CD14-positive monocyte (primary cell): Measurements from ENCODE around the gene TRIM67. TPM values are rescaled to one million over a fixed set of nuclear protein-coding genes. Genes with fewer than 3 reads are reported as not detected.

Experiments used
- DNase-seq, 3 donors: peaks; one replicate each; pipeline ENCODE4 v3.0.0-alpha.2; 2011 to 2022
- H2AFZ ChIP-seq: 2 replicates; pipeline ENCODE4 v1.6.0; 2012; ENCODE audit warnings: mild to moderate bottlenecking, low read depth, low read length, inconsistent platforms; ENCODE audit not compliant: insufficient read depth, poor library complexity, severe bottlenecking
- H3K27ac ChIP-seq, 2 donors: 1 replicate in 1 of 2; 2 replicates in 1 of 2; pipeline ENCODE4 v1.5.1; 2012 to 2013; ENCODE audit warnings: low read length in 2 of 2, control low read depth in 1 of 2, inconsistent platforms in 1 of 2, low read depth in 1 of 2, mild to moderate bottlenecking in 1 of 2
- H3K27me3 ChIP-seq, 2 donors: one replicate each; pipeline versions ENCODE4 v1.6.0 to v1.6.1; 2011 to 2013; ENCODE audit warnings: low read length in 2 of 2; ENCODE audit not compliant: control insufficient read depth in 2 of 2, insufficient read depth in 2 of 2
- H3K36me3 ChIP-seq, 2 donors: replicated peaks in 1 of 2; 1 replicate in 1 of 2; 2 replicates in 1 of 2; pipeline versions ENCODE4 v1.5.1 to v1.6.1; 2012 to 2013; ENCODE audit warnings: low read length in 2 of 2, control low read depth in 1 of 2, inconsistent platforms in 1 of 2, mild to moderate bottlenecking in 1 of 2; ENCODE audit not compliant: insufficient read depth in 2 of 2, control insufficient read depth in 1 of 2
- H3K4me1 ChIP-seq, 2 donors: 1 replicate in 1 of 2; 2 replicates in 1 of 2; pipeline versions ENCODE4 v1.5.1 to v1.6.1; 2012 to 2013; ENCODE audit warnings: low read length in 2 of 2, control low read depth in 1 of 2, inconsistent platforms in 1 of 2, mild to moderate bottlenecking in 1 of 2, moderate library complexity in 1 of 2; ENCODE audit not compliant: insufficient read depth in 2 of 2, control insufficient read depth in 1 of 2
- H3K4me2 ChIP-seq: replicated peaks from 2 replicates; pipeline ENCODE3; 2012; ENCODE audit warnings: low read length, moderate library complexity, mild to moderate bottlenecking; ENCODE audit not compliant: poor library complexity, severe bottlenecking; ENCODE audit errors: extremely low read depth
- H3K4me3 ChIP-seq, 3 experiments: fragments of 200-600 bp in 1 of 3; sonication (generic) in 1 of 3; replicated peaks in 1 of 3; 1 replicate in 2 of 3; 2 replicates in 1 of 3; pipeline ENCODE4 v1.5.1; 2011 to 2013; ENCODE audit warnings: low read length in 3 of 3, mild to moderate bottlenecking in 3 of 3, control low read depth in 2 of 3, low read depth in 2 of 3, inconsistent platforms in 1 of 3, moderate library complexity in 1 of 3
- H3K79me2 ChIP-seq: 2 replicates; pipeline ENCODE4 v1.6.0; 2012; ENCODE audit warnings: mild to moderate bottlenecking, control low read depth, inconsistent platforms, low read length, moderate library complexity; ENCODE audit not compliant: insufficient read depth
- H3K9ac ChIP-seq: 2 replicates; pipeline ENCODE4 v1.6.0; 2017; ENCODE audit warnings: low read length, mild to moderate bottlenecking; ENCODE audit not compliant: insufficient read depth, poor library complexity, severe bottlenecking
- H3K9me3 ChIP-seq, 2 donors: replicated peaks in 1 of 2; 1 replicate in 1 of 2; 2 replicates in 1 of 2; pipeline versions ENCODE4 v1.5.1 to v1.6.1; 2012 to 2013; ENCODE audit warnings: low read length in 2 of 2, control low read depth in 1 of 2; ENCODE audit not compliant: control insufficient read depth in 1 of 2, insufficient read depth in 1 of 2
- H4K20me1 ChIP-seq: 2 replicates; pipeline ENCODE4 v1.6.0; 2012; ENCODE audit warnings: mild to moderate bottlenecking, low read length, control low read depth, moderate library complexity; ENCODE audit not compliant: insufficient read depth
- H3K27ac Mint-ChIP-seq, 7 donors: one replicate each; pipeline ENCODE4 v1.8.0; 2020; ENCODE audit warnings: mild to moderate bottlenecking in 7 of 7, mixed read lengths in 7 of 7, moderate library complexity in 6 of 7, inconsistent platforms in 2 of 7
- H3K27me3 Mint-ChIP-seq, 3 donors: one replicate each; pipeline ENCODE4 v1.8.0; 2021 to 2022; ENCODE audit warnings: low read depth in 3 of 3, mild to moderate bottlenecking in 3 of 3, mixed read lengths in 3 of 3, moderate library complexity in 3 of 3, inconsistent platforms in 1 of 3
- H3K36me3 Mint-ChIP-seq, 2 donors: one replicate each; pipeline ENCODE4 v1.8.0; 2020; ENCODE audit warnings: mixed read lengths in 2 of 2, inconsistent platforms in 1 of 2, mild to moderate bottlenecking in 1 of 2
- H3K4me1 Mint-ChIP-seq: one replicate; pipeline ENCODE4 v1.8.0; 2020; ENCODE audit warnings: mild to moderate bottlenecking, mixed read lengths
- H3K4me3 Mint-ChIP-seq, 2 donors: one replicate each; pipeline ENCODE4 v1.8.0; 2020; ENCODE audit warnings: mild to moderate bottlenecking in 2 of 2, mixed read lengths in 2 of 2, moderate library complexity in 1 of 2
- H3K9me3 Mint-ChIP-seq, 7 donors: one replicate each; pipeline ENCODE4 v1.8.0; 2020 to 2022; ENCODE audit warnings: mixed read lengths in 7 of 7, mild to moderate bottlenecking in 6 of 7, moderate library complexity in 6 of 7, inconsistent platforms in 2 of 7
- CTCF ChIP-seq: fragments of 200-600 bp; IDR thresholded peaks from one replicate; pipeline ENCODE4 v1.8.0; 2022; ENCODE audit warnings: antibody characterized with exemption, mild to moderate bottlenecking
- WGBS: methylation state at CpG from one replicate; pipeline ENCODE4 v1.1.5; 2013; ENCODE audit warnings: missing lambda C conversion rate; ENCODE audit not compliant: insufficient coverage; 5-methylcytosine and 5-hydroxymethylcytosine counted together
- intact Hi-C, 2 donors: fragments of 100-400 bp; cut with micrococcal nuclease; formaldehyde crosslinking; loops; one replicate each; pipeline versions ENCODE4 v1.15.0 to v1.15.1; 2023
- polyA plus RNA-seq, 3 donors: library from polyadenylated mRNA; depleted of rRNA in 1 of 3; unstranded in 2 of 3; stranded (reverse) in 1 of 3; fragments of 300-500 nt in 2 of 3; fragments of >200 nt in 1 of 3; fragmentation: Illumina TruSeq in 2 of 3; gene quantifications; 1 replicate in 2 of 3; 2 replicates in 1 of 3; pipeline ENCODE4 v1.2.3, GENCODE V29; 2012 to 2021

Gene TRIM67
- polyA plus RNA-seq, 3 donors: not detected

DNA sequence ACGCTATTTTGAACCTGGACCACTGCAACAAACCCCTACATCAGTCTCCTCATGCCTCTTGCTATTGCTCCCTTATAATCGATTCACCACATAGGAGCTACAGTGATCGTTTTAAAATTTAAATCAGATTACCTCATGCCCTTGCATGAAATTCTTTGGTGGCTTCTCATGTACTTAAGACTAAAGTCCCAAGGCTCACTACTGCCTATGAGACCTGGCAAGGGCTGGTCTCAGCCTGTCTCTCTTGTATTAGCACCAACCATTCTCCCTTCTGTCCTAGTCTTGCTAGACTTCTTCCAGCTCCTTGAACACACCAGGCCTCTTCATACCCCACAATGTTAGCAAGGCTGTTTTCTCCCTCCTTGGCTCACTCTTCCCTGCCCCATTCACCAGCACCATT, 72.6 kb downstream of the TRIM67 start:
- peaks cover 0 to 3% of the 10 kb centered on the region in 2 donors for H3K4me1 ChIP-seq
- TF ChIP-seq CTCF: no peak

DNA sequence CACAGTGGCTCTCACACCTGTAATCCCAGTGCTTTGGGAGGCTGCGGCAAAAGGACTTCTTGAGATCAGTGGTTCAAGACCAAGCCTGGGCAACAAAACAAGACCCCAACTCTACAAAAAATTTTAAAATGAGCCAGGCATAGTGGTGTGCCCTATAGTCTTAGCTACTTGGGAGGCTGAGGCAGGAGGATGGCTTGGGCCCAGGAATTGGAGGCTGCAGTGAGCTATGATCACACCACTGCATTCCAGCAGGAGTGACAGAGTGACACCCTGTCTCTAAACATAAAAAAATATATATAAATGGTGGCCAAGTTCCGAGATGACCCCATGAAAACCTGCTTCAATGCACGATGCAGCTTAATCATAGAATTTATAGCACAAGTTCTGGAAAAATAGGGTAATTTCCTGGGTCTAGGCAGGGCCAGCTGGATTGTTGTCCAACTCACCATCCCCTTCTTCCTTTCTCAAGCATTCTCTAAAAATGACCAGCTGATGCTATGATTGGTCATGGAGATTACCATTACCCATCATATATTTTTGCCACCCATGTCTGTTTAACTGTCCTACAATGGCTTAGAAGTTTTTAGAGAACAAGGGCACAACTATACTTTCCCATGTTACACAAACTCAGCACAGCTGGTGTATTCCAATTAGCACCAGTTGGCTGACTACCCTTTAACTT, 73.8 kb downstream of the TRIM67 start:
- Histone ChIP-seq H3K4me1 (peaks cover 9 to 13% of the 10 kb centered on the region in 2 donors), H3K9ac (no peak overlapping the region), H3K27ac (peak overlapping the region in 1 of 2 donors; percentile 4), H3K36me3 (peaks cover 38 to 81% of the 10 kb centered on the region in 2 donors), H3K4me3 (no peak overlapping the region), H3K79me2 (peaks cover 53% of the 10 kb centered on the region), H2AFZ (no peak overlapping the region), H3K4me2 (no peak overlapping the region), H3K27me3 (no peaks in the 10 kb centered on the region), H4K20me1 (peaks cover 12% of the 10 kb centered on the region), H3K9me3 (no peaks in the 10 kb centered on the region)
- peaks cover 36% of the 10 kb centered on the region for H3K4me1 Mint-ChIP-seq
- peaks cover 57 to 65% of the 10 kb centered on the region in 2 donors for H3K36me3 Mint-ChIP-seq
- 100% methylated on average over 1 of the region's 3 CpGs for WGBS
- H3K9me3 Mint-ChIP-seq: no peaks in the 10 kb centered on the region
- no peak for DNase-seq
- no peak overlapping the region for H3K4me3 Mint-ChIP-seq
- TF ChIP-seq CTCF: no peak
- H3K27me3 Mint-ChIP-seq: no peaks in the 10 kb centered on the region
- H3K27ac Mint-ChIP-seq: peak overlapping the region in 1 of 7 donors; percentile 4
- intact Hi-C loops: no loop called here

More for the DNA sequence above, 72.6 kb downstream of the TRIM67 start:
- peak overlapping the region in 3 of 7 donors; percentile 39 to 80 (median 55) for H3K27ac Mint-ChIP-seq
- Histone ChIP-seq H3K9me3 (no peaks in the 10 kb centered on the region), H3K27ac (no peak overlapping the region), H3K36me3 (peaks cover 46 to 93% of the 10 kb centered on the region in 2 donors), H3K27me3 (no peaks in the 10 kb centered on the region), H3K4me2 (no peak overlapping the region), H3K4me3 (no peak overlapping the region), H3K79me2 (peaks cover 47% of the 10 kb centered on the region), H4K20me1 (peaks cover 20% of the 10 kb centered on the region), H2AFZ (no peak overlapping the region), H3K9ac (no peak overlapping the region)
- intact Hi-C loops: no loop called here
- H3K27me3 Mint-ChIP-seq: no peaks in the 10 kb centered on the region
- 91% methylated on average over 3 of the region's 3 CpGs for WGBS
- DNase-seq: no peak
- no peaks in the 10 kb centered on the region for H3K9me3 Mint-ChIP-seq
- H3K4me3 Mint-ChIP-seq: no peak overlapping the region
- peaks cover 66 to 75% of the 10 kb centered on the region in 2 donors for H3K36me3 Mint-ChIP-seq
- peaks cover 25% of the 10 kb centered on the region for H3K4me1 Mint-ChIP-seq
